Measurements from ENCODE around the gene PDZRN3. TPM values are rescaled to one million over a fixed set of nuclear protein-coding genes. Genes with fewer than 3 reads are reported as not detected.

Gene PDZRN3
- total RNA-seq, 1 experiment from 2014 or later: 5.9 TPM

- no peak overlapping the region for H2AFZ ChIP-seq (ENCODE audit: low read length)
Observed at GRCh38 chr3:73379465-73379864, 245.3 kb downstream of the PDZRN3 start.

More at GRCh38 chr3:73379465-73379864, 245.3 kb downstream of the PDZRN3 start:
- no peak overlapping the region for H3T11ph ChIP-seq (ENCODE audit: low read length)
- TF ChIP-seq CTCF (conservative IDR thresholded peaks at IDR 0.05): no peak
- H3K18ac ChIP-seq (ENCODE audit: insufficient read length, low read depth, low read length): no peak overlapping the region
- Mint-ChIP-seq H3K4me1 (no peaks in the 10 kb centered on the region), H3K27ac (no peak overlapping the region), H3K4me3 (no peak overlapping the region), H3K27me3 (ENCODE audit: low read depth) (no peaks in the 10 kb centered on the region), H3K36me3 (ENCODE audit: insufficient read depth in 1 of 3, low read depth in 3 of 3) (peaks cover 7 to 28% (median 17%) of the 10 kb centered on the region in 3 experiments), H3K9me3 (peaks cover 8 to 9% of the 10 kb centered on the region in 2 experiments)
- no peaks in the 10 kb centered on the region for H3K9me3 ChIP-seq (ENCODE audit: control insufficient read depth, low read depth, low read length)
- H2BK12ac ChIP-seq (ENCODE audit: insufficient read length, low read depth, low read length): no peak overlapping the region
- no peak overlapping the region for H3K9ac ChIP-seq (ENCODE audit: extremely low read depth, insufficient read length, low read length)
- no peak overlapping the region for H2BK5ac ChIP-seq (ENCODE audit: insufficient read length, low read length)
- WGBS (ENCODE audit: extremely low coverage, insufficient read length, low lambda C conversion rate): 100% methylated on average over 1 of the region's 2 CpGs
- no peaks in the 10 kb centered on the region for H3K79me2 ChIP-seq (ENCODE audit: insufficient read depth, low read length)
- H3K4ac ChIP-seq (ENCODE audit: low read depth, low read length): no peak overlapping the region
- no peak for DNase-seq
- H3K56ac ChIP-seq (ENCODE audit: insufficient read length, low read depth, low read length): no peak overlapping the region
- no peaks in the 10 kb centered on the region for H3K4me1 ChIP-seq (ENCODE audit: insufficient read depth, low read length)
- H2AK5ac ChIP-seq (ENCODE audit: insufficient read length, low read length): no peak overlapping the region
- H3K27me3 ChIP-seq (ENCODE audit: insufficient read depth, low read length): no peaks in the 10 kb centered on the region
- no peak overlapping the region for H4K8ac ChIP-seq (replicated peaks; ENCODE audit: insufficient read length, low read depth, low read length)
- no peak overlapping the region for H3K4me2 ChIP-seq (ENCODE audit: insufficient read depth, insufficient read length, low read length)
- H3K23me2 ChIP-seq (ENCODE audit: insufficient read length, low read depth, low read length, poor library complexity, severe bottlenecking): no peaks in the 10 kb centered on the region
- H3K27ac ChIP-seq (ENCODE audit: insufficient read length, low read depth, low read length): no peak overlapping the region
- no peak overlapping the region for H4K5ac ChIP-seq (ENCODE audit: insufficient read length, low read depth, low read length)
- H3K79me1 ChIP-seq (ENCODE audit: insufficient read depth, low read depth, low read length, poor library complexity, severe bottlenecking): no peaks in the 10 kb centered on the region
- H2BK15ac ChIP-seq (ENCODE audit: low read depth, low read length): no peak overlapping the region
- H3K23ac ChIP-seq (ENCODE audit: insufficient read length, low read depth, low read length): no peak overlapping the region
- H4K20me1 ChIP-seq (ENCODE audit: control insufficient read depth, insufficient read depth, insufficient read length): no peaks in the 10 kb centered on the region
- no peak overlapping the region for H3K14ac ChIP-seq (ENCODE audit: insufficient read depth, low read length)
- H2BK120ac ChIP-seq (ENCODE audit: low read depth, low read length, poor library complexity, severe bottlenecking): no peak overlapping the region
- no peak overlapping the region for H2BK20ac ChIP-seq (ENCODE audit: low read depth, low read length, poor library complexity, severe bottlenecking)
- no peak overlapping the region for H4K91ac ChIP-seq (ENCODE audit: insufficient read length, low read depth, low read length)

All from H9 (cell line).